GM21786 (cell line): ENCODE measurements around the gene LGALS14.

Experiments used
- ATAC-seq: cut with Tn5 transposase; IDR thresholded peaks from one replicate; pipeline ENCODE4 v1.9.1; 2021; ENCODE audit not compliant: unreplicated experiment

LGALS14 gene

GRCh38 chr19:39746836-39747529 is 42.7 kb downstream of the LGALS14 start:
- no peak for ATAC-seq

DNA sequence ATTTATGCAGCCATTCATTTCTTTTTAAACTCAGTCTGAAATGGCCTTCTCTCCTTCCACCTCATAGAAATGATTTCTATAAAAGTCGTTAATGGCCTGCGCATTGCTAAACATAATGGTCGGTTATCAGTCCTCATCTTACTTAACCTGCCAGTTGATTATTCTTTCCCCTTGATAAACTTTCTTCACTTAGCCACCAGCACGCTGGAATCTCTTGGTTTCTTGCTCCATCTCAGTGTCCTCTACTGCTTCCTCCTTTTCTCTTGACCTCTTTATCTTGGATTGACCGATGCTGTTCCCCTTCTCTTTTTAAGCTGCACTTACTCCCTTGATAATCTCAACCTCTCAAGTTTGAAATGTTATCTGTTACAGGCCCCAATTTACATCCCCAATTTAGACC is 45.7 kb downstream of the LGALS14 start:
- ATAC-seq, result no peak

DNA sequence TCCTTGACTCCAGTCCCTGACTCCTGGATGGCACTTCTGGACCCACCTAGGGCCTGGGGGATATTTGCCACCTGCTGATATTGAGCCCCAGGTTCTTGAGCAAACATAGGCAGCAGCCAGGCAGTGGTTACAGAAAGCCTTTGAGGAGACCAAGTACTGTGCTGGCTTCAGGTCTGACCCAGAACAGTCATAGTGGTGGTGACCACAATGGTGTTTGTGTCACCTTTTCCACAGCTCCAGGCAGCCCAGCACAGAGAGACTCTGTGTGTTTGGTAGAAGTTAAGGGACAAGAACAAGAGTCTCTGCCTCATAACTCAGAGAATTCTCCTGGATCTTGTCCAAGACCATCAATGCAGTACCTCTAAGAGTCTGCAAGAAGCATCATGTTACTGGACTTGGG is 48.1 kb downstream of the LGALS14 start:
- no peak for ATAC-seq

GRCh38 chr19:39752795-39753194 is 48.5 kb downstream of the LGALS14 start:
- no peak for ATAC-seq

- no peak for ATAC-seq
Measured at GRCh38 chr19:39754544-39754943, 50.3 kb downstream of the LGALS14 start.

DNA sequence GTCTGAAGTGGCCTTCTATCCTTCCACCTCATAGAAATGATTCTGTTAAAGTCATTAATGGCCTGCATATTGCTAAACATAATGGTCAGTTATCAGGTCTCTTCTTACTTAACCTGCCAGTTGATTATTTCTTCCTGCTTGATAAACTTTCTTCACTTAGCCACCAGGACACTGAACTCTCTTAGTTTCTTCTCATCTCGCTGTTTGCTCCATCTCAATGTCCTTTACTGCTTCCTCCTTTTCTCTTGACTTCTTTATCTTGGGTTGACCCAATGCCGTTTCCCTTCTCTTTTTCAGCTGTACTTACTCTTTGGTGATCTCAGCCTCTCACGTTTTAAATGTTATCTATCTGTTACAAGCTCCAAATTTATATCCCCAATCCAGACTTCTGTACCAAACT is 50.7 kb downstream of the LGALS14 start:
- no peak for ATAC-seq
